Breast epithelium (tissue), 3 donors: ENCODE results near the gene UBE2H.

Experiments
- POLR2A ChIP-seq: fragments of 450-650 bp; IDR thresholded peaks from one replicate; pipeline ENCODE4 v1.6.1; 2016; ENCODE audit warnings: antibody characterized with exemption, mild to moderate bottlenecking, moderate library complexity
- TF ChIP-seq, protein P1 (sequence below), 3 donors: fragments of 450-650 bp; IDR thresholded peaks; one replicate each; pipeline ENCODE4 v1.5.1; 2016 to 2017; ENCODE audit warnings: antibody characterized with exemption in 3 of 3, mild to moderate bottlenecking in 3 of 3, moderate library complexity in 3 of 3

- TF ChIP-seq, protein P1, sequence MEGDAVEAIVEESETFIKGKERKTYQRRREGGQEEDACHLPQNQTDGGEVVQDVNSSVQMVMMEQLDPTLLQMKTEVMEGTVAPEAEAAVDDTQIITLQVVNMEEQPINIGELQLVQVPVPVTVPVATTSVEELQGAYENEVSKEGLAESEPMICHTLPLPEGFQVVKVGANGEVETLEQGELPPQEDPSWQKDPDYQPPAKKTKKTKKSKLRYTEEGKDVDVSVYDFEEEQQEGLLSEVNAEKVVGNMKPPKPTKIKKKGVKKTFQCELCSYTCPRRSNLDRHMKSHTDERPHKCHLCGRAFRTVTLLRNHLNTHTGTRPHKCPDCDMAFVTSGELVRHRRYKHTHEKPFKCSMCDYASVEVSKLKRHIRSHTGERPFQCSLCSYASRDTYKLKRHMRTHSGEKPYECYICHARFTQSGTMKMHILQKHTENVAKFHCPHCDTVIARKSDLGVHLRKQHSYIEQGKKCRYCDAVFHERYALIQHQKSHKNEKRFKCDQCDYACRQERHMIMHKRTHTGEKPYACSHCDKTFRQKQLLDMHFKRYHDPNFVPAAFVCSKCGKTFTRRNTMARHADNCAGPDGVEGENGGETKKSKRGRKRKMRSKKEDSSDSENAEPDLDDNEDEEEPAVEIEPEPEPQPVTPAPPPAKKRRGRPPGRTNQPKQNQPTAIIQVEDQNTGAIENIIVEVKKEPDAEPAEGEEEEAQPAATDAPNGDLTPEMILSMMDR (IDR thresholded peaks at IDR 0.05): no peak
- no peak for TF ChIP-seq POLR2A
Measured at GRCh38 chr7:129913428-129913827, 39.3 kb downstream of the UBE2H start.
